Immature natural killer cell (primary cell): ENCODE data around the gene GPSM1. TPM values are rescaled to one million over a fixed set of nuclear protein-coding genes. Genes with fewer than 3 reads are reported as not detected.

Experiments used
- DNase-seq, 3 donors: peaks; one replicate each; pipeline ENCODE4 v3.0.0; 2022; ENCODE audit warnings: mixed read lengths in 1 of 3
- H3K27ac Mint-ChIP-seq, 6 donors: one replicate each; pipeline ENCODE4 v1.8.0; 2020; ENCODE audit warnings: mixed read lengths in 6 of 6, mild to moderate bottlenecking in 5 of 6, inconsistent platforms in 4 of 6, moderate library complexity in 3 of 6
- H3K27me3 Mint-ChIP-seq, 3 donors: one replicate each; pipeline ENCODE4 v1.8.0; 2020 to 2021; ENCODE audit warnings: low read depth in 3 of 3, mild to moderate bottlenecking in 3 of 3, mixed read lengths in 3 of 3, moderate library complexity in 3 of 3, inconsistent platforms in 1 of 3
- H3K36me3 Mint-ChIP-seq, 3 donors: one replicate each; pipeline ENCODE4 v1.8.0; 2020; ENCODE audit warnings: mixed read lengths in 3 of 3, inconsistent platforms in 2 of 3, mild to moderate bottlenecking in 2 of 3
- H3K4me1 Mint-ChIP-seq, 2 donors: one replicate each; pipeline ENCODE4 v1.8.0; 2020; ENCODE audit warnings: inconsistent platforms in 2 of 2, mild to moderate bottlenecking in 2 of 2, mixed read lengths in 2 of 2, moderate library complexity in 1 of 2
- H3K4me3 Mint-ChIP-seq, 5 donors: one replicate each; pipeline ENCODE4 v1.8.0; 2020; ENCODE audit warnings: mild to moderate bottlenecking in 5 of 5, mixed read lengths in 5 of 5, inconsistent platforms in 3 of 5, moderate library complexity in 3 of 5
- H3K9me3 Mint-ChIP-seq, 6 donors: one replicate each; pipeline ENCODE4 v1.8.0; 2020; ENCODE audit warnings: mild to moderate bottlenecking in 6 of 6, mixed read lengths in 6 of 6, inconsistent platforms in 4 of 6, moderate library complexity in 3 of 6
- polyA plus RNA-seq, 3 donors: library from polyadenylated mRNA; unstranded; fragments of 300-500 nt; fragmentation: Illumina TruSeq; gene quantifications; one replicate each; pipeline ENCODE4 v1.2.3, GENCODE V29; 2021

GPSM1 gene
- polyA plus RNA-seq, 3 donors from 2014 or later, result 0.43 to 1.3 TPM; not detected in 1

GRCh38 chr9:136304981-136305380 lies 22.4 kb upstream of the GPSM1 start:
- H3K4me1 Mint-ChIP-seq, result peaks cover 0 to 4% of the 10 kb centered on the region in 2 donors
- H3K27ac Mint-ChIP-seq, result no peak overlapping the region
- no peak for DNase-seq
- H3K4me3 Mint-ChIP-seq, result no peak overlapping the region
- H3K9me3 Mint-ChIP-seq, result no peaks in the 10 kb centered on the region
- H3K27me3 Mint-ChIP-seq, result peaks cover 1 to 2% (median 2%) of the 10 kb centered on the region in 3 donors
- H3K36me3 Mint-ChIP-seq, result no peaks in the 10 kb centered on the region

GRCh38 chr9:136305804-136306203 lies 21.5 kb upstream of the GPSM1 start:
- H3K4me3 Mint-ChIP-seq, result no peak overlapping the region
- H3K27me3 Mint-ChIP-seq, result peaks cover 1 to 2% (median 2%) of the 10 kb centered on the region in 3 donors
- no peaks in the 10 kb centered on the region for H3K36me3 Mint-ChIP-seq
- H3K27ac Mint-ChIP-seq, result peak overlapping the region in 1 of 6 donors; percentile 42
- peaks cover 0 to 4% of the 10 kb centered on the region in 2 donors for H3K4me1 Mint-ChIP-seq
- H3K9me3 Mint-ChIP-seq, result no peaks in the 10 kb centered on the region
- no peak for DNase-seq

- peak overlapping the region in 2 of 6 donors; percentile 23 to 42 for H3K27ac Mint-ChIP-seq
- peaks cover 0 to 2% (median 1%) of the 10 kb centered on the region in 3 donors for H3K27me3 Mint-ChIP-seq
These were observed 20.8 kb upstream of the GPSM1 start for GRCh38 chr9:136306211-136307208.

GRCh38 chr9:136307215-136307750 lies 20.1 kb upstream of the GPSM1 start:
- peaks cover 0 to 2% (median 1%) of the 10 kb centered on the region in 3 donors for H3K27me3 Mint-ChIP-seq
- H3K9me3 Mint-ChIP-seq, result no peaks in the 10 kb centered on the region
- no peak overlapping the region for H3K27ac Mint-ChIP-seq
- H3K4me1 Mint-ChIP-seq, result peaks cover 0 to 4% of the 10 kb centered on the region in 2 donors
- no peaks in the 10 kb centered on the region for H3K36me3 Mint-ChIP-seq
- no peak for DNase-seq
- H3K4me3 Mint-ChIP-seq, result no peak overlapping the region

More at GRCh38 chr9:136306211-136307208, 20.8 kb upstream of the GPSM1 start:
- Mint-ChIP-seq H3K4me1 (peaks cover 0 to 4% of the 10 kb centered on the region in 2 donors), H3K4me3 (no peak overlapping the region), H3K36me3 (no peaks in the 10 kb centered on the region), H3K9me3 (no peaks in the 10 kb centered on the region)
- peak in 1 of 3 donors; percentile 15 for DNase-seq

GRCh38 chr9:136308006-136308701 lies 19.2 kb upstream of the GPSM1 start:
- DNase-seq, result no peak
- H3K9me3 Mint-ChIP-seq, result no peaks in the 10 kb centered on the region
- peaks cover 0 to 4% of the 10 kb centered on the region in 2 donors for H3K4me1 Mint-ChIP-seq
- no peak overlapping the region for H3K27ac Mint-ChIP-seq
- H3K27me3 Mint-ChIP-seq, result peaks cover 0 to 5% (median 0%) of the 10 kb centered on the region in 3 donors
- no peak overlapping the region for H3K4me3 Mint-ChIP-seq
- H3K36me3 Mint-ChIP-seq, result no peaks in the 10 kb centered on the region

GRCh38 chr9:136308702-136309053 lies 18.7 kb upstream of the GPSM1 start:
- Mint-ChIP-seq H3K4me1 (peaks cover 0 to 4% of the 10 kb centered on the region in 2 donors), H3K4me3 (no peak overlapping the region), H3K27ac (no peak overlapping the region), H3K27me3 (peaks cover 0 to 7% (median 0%) of the 10 kb centered on the region in 3 donors), H3K9me3 (no peaks in the 10 kb centered on the region), H3K36me3 (no peaks in the 10 kb centered on the region)
- no peak for DNase-seq

GRCh38 chr9:136309101-136309801 lies 18.1 kb upstream of the GPSM1 start:
- peak in 2 of 3 donors; percentile 37 to 45 for DNase-seq
- no peak overlapping the region for H3K4me3 Mint-ChIP-seq
- no peaks in the 10 kb centered on the region for H3K9me3 Mint-ChIP-seq
- peaks cover under 1 to 4% of the 10 kb centered on the region in 2 donors for H3K4me1 Mint-ChIP-seq
- no peak overlapping the region for H3K27ac Mint-ChIP-seq
- H3K27me3 Mint-ChIP-seq, result peaks cover 0 to 12% (median 2%) of the 10 kb centered on the region in 3 donors
- no peaks in the 10 kb centered on the region for H3K36me3 Mint-ChIP-seq

GRCh38 chr9:136309806-136310220 lies 17.5 kb upstream of the GPSM1 start:
- H3K9me3 Mint-ChIP-seq, result no peaks in the 10 kb centered on the region
- H3K36me3 Mint-ChIP-seq, result no peaks in the 10 kb centered on the region
- peaks cover 5 to 8% of the 10 kb centered on the region in 2 donors for H3K4me1 Mint-ChIP-seq
- no peak overlapping the region for H3K4me3 Mint-ChIP-seq
- H3K27me3 Mint-ChIP-seq, result peaks cover 6 to 18% (median 7%) of the 10 kb centered on the region in 3 donors
- H3K27ac Mint-ChIP-seq, result no peak overlapping the region
- no peak for DNase-seq

- H3K27me3 Mint-ChIP-seq, result peaks cover 12 to 24% (median 13%) of the 10 kb centered on the region in 3 donors
- H3K4me3 Mint-ChIP-seq, result no peak overlapping the region
- no peak for DNase-seq
- H3K36me3 Mint-ChIP-seq, result no peaks in the 10 kb centered on the region
- peaks cover 4 to 6% (median 5%) of the 10 kb centered on the region in 6 donors for H3K9me3 Mint-ChIP-seq
- H3K4me1 Mint-ChIP-seq, result peaks cover 11 to 15% of the 10 kb centered on the region in 2 donors
- no peak overlapping the region for H3K27ac Mint-ChIP-seq
These were observed 16.9 kb upstream of the GPSM1 start for GRCh38 chr9:136310273-136311030.

GRCh38 chr9:136311051-136312008 lies 16.0 kb upstream of the GPSM1 start:
- Mint-ChIP-seq H3K4me3 (no peak overlapping the region), H3K36me3 (peaks cover 0 to 5% (median 4%) of the 10 kb centered on the region in 3 donors), H3K27me3 (peaks cover 21 to 33% (median 22%) of the 10 kb centered on the region in 3 donors), H3K27ac (no peak overlapping the region), H3K4me1 (peaks cover 20 to 22% of the 10 kb centered on the region in 2 donors), H3K9me3 (peaks cover 11 to 14% (median 13%) of the 10 kb centered on the region in 6 donors)
- DNase-seq, result no peak

- no peak for DNase-seq
- Mint-ChIP-seq H3K27ac (no peak overlapping the region), H3K36me3 (peaks cover 0 to 8% (median 6%) of the 10 kb centered on the region in 3 donors), H3K27me3 (peaks cover 27 to 38% (median 27%) of the 10 kb centered on the region in 3 donors), H3K4me1 (peaks cover 26 to 27% of the 10 kb centered on the region in 2 donors), H3K9me3 (peaks cover 15 to 20% (median 17%) of the 10 kb centered on the region in 6 donors), H3K4me3 (no peak overlapping the region)
These were observed 15.3 kb upstream of the GPSM1 start for GRCh38 chr9:136312009-136312375.

- Mint-ChIP-seq H3K4me1 (peaks cover 30% of the 10 kb centered on the region in 2 donors), H3K36me3 (peaks cover 0 to 8% (median 6%) of the 10 kb centered on the region in 3 donors), H3K9me3 (peaks cover 15 to 20% (median 17%) of the 10 kb centered on the region in 6 donors), H3K27me3 (peaks cover 27 to 40% (median 29%) of the 10 kb centered on the region in 3 donors), H3K4me3 (no peak overlapping the region), H3K27ac (no peak overlapping the region)
- DNase-seq, result peak in 1 of 3 donors; percentile 20
These were observed 14.9 kb upstream of the GPSM1 start for GRCh38 chr9:136312436-136312835.
